Measurements from ENCODE around the gene COL19A1. TPM values are rescaled to one million over a fixed set of nuclear protein-coding genes. Genes with fewer than 3 reads are reported as not detected.

The COL19A1 gene
- total RNA-seq, 1 donor from 2014 or later: not detected

DNA sequence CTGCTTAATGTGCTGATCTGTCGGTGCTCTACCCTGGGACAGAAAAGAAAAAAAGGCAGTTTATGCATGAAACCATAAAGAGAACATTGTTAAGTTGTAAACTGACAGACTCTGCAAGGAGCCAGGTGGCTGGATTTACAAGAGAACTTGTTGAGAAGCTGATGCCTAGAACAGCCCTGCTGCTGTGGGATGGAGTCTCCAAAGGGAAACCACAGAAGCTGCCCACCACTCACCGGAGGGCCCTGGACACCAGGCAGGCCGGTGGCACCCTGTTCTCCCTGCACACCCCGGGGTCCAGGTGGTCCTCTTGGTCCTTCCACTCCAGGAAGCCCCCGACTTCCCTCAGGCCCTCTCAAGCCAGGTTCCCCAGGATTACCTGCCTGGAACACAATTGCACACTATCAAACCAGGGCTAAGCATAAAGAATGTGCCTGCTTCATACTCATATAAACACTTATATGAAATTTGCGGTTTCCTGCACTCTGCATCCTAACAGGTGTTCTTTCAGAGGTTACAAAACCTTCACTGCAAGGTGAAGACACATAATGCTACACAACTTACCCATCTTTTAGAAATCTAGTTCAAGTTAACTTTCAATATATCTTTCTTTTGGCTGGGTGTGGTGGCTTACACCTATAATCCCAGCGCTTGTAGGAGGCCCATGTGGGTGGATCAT lies 368.3 kb downstream of the COL19A1 start:
- H3K27me3 ChIP-seq (ENCODE audit: control insufficient read depth, insufficient read depth, low read length): no peaks in the 10 kb centered on the region
- TF ChIP-seq, protein P1, sequence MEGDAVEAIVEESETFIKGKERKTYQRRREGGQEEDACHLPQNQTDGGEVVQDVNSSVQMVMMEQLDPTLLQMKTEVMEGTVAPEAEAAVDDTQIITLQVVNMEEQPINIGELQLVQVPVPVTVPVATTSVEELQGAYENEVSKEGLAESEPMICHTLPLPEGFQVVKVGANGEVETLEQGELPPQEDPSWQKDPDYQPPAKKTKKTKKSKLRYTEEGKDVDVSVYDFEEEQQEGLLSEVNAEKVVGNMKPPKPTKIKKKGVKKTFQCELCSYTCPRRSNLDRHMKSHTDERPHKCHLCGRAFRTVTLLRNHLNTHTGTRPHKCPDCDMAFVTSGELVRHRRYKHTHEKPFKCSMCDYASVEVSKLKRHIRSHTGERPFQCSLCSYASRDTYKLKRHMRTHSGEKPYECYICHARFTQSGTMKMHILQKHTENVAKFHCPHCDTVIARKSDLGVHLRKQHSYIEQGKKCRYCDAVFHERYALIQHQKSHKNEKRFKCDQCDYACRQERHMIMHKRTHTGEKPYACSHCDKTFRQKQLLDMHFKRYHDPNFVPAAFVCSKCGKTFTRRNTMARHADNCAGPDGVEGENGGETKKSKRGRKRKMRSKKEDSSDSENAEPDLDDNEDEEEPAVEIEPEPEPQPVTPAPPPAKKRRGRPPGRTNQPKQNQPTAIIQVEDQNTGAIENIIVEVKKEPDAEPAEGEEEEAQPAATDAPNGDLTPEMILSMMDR (IDR thresholded peaks at IDR 0.05; ENCODE audit: insufficient read depth, low read length, severe bottlenecking): no peak
- H3K4me3 ChIP-seq (ENCODE audit: low read depth, low read length): no peak overlapping the region
- DNase-seq (ENCODE audit: low read depth) (no peak), FAIRE-seq (no peak)
- H3K36me3 ChIP-seq (ENCODE audit: control insufficient read depth, insufficient read depth, low read length): no peaks in the 10 kb centered on the region

DNA sequence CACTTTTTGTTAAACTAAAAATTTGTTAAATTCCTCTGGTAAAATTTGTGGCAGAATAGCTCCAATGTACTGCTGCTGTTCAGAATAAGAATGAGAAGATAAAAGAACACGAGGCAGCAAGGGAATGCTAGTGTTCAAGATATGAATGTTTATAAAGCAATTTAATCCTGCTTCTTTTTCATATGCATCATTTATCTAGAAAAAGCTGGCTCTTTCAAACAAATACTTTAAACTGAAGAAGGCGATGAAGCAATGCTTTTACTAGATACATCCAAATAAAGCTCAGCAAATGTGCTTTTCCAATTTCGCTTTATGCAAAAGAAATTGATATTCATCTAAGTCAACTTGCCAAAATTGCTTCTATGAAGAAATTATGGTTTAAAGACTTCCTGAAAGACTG lies 370.0 kb downstream of the COL19A1 start:
- FAIRE-seq (no peak), DNase-seq (ENCODE audit: low read depth) (no peak)
- Histone ChIP-seq H3K4me3 (ENCODE audit: low read depth, low read length) (no peak overlapping the region), H3K36me3 (ENCODE audit: control insufficient read depth, insufficient read depth, low read length) (no peaks in the 10 kb centered on the region), H3K27me3 (ENCODE audit: control insufficient read depth, insufficient read depth, low read length) (no peaks in the 10 kb centered on the region)
- TF ChIP-seq, protein P1 (IDR thresholded peaks at IDR 0.05; ENCODE audit: insufficient read depth, low read length, severe bottlenecking): no peak

DNA sequence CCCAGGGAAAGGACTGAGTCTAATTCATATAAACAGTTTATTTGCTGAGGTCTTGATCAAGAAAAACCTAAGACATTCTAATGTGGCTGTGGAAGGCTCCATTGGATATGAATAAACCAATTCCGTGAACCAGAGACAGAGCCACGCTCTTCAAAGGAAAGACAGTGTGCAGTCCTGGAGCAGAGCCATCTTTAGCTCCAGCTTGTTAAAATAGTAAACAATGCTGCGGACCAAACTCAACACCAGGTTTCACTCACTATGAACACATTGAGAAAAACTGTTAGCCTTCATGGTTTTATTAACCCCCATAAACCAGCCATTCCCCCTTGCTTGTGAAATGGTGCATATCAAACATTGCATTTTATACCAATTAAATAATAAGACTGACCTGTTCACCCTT lies 374.7 kb downstream of the COL19A1 start:
- Histone ChIP-seq H3K4me3 (ENCODE audit: low read depth, low read length) (no peak overlapping the region), H3K27me3 (ENCODE audit: control insufficient read depth, insufficient read depth, low read length) (no peaks in the 10 kb centered on the region), H3K36me3 (ENCODE audit: control insufficient read depth, insufficient read depth, low read length) (no peaks in the 10 kb centered on the region)
- FAIRE-seq: no peak
- no peak for DNase-seq (ENCODE audit: low read depth)
- TF ChIP-seq, protein P1 (IDR thresholded peaks at IDR 0.05; ENCODE audit: insufficient read depth, low read length, severe bottlenecking): no peak

DNA sequence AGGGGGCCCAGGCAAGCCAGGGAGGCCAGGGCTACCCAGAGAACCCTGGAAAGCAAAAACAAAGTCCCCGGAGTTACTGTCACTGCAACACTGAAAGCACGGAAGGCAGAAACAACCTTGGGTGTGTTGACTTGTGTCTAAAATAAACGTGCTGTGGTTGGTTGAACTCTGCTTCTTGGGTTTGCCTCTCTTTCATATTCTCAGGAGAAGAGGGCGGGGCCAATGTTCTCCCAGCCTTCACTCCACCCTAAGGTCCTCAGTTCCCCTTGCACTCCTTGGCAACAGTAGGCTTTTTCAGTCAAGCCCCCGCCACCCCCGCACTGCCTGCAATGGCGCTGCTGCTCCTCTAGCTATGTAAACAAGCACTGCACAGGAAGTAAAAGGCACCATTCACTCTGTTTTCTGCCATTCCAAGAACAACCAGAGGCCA lies 375.6 kb downstream of the COL19A1 start:
- H3K27me3 ChIP-seq (ENCODE audit: control insufficient read depth, insufficient read depth, low read length): no peaks in the 10 kb centered on the region
- H3K36me3 ChIP-seq (ENCODE audit: control insufficient read depth, insufficient read depth, low read length): no peaks in the 10 kb centered on the region
- FAIRE-seq (no peak), DNase-seq (ENCODE audit: low read depth) (no peak)
- TF ChIP-seq, protein P1 (IDR thresholded peaks at IDR 0.05; ENCODE audit: insufficient read depth, low read length, severe bottlenecking): no peak
- H3K4me3 ChIP-seq (ENCODE audit: low read depth, low read length): no peak overlapping the region

DNA sequence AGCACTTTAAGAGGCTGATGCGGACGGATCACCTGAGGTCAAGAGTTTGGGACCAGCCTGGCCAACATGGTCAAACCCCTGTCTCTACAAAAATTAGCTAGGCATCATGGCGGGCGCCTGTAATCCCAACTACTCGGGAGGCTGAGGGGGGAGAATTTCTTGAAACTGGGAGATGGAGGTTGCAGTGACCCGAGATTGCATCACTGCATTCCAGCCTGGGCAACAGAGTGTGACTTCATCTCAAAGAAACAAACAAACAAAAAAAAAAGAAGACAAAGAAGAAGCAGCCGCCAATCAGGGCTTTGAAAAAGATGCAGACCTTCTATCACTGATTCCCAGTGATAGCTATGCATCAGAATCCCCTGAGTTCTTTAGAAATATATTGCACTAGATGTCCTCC lies 379.8 kb downstream of the COL19A1 start:
- TF ChIP-seq, protein P1 (IDR thresholded peaks at IDR 0.05; ENCODE audit: insufficient read depth, low read length, severe bottlenecking): no peak
- DNase-seq (ENCODE audit: low read depth): no peak
- Histone ChIP-seq H3K4me3 (ENCODE audit: low read depth, low read length) (no peak overlapping the region), H3K36me3 (ENCODE audit: control insufficient read depth, insufficient read depth, low read length) (no peaks in the 10 kb centered on the region), H3K27me3 (ENCODE audit: control insufficient read depth, insufficient read depth, low read length) (no peaks in the 10 kb centered on the region)
- FAIRE-seq: no peak

DNA sequence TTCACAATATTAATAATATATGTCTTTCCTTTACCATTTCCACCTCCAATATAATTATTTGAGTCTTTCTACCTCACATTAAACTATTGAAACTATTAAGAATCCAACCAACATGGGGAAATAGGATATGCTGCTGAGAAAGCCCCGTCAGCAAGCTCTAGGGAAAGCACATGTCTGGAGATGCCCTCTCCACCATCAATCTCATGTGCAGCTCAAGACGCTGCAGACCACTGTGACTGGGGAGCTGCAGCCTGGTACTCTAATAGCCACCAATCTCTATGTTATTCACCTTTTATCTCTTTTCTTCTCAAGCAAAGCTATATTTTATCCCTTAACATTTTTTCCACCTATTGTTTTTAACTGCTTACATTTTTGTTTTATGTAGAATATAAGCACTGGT lies 386.2 kb downstream of the COL19A1 start:
- FAIRE-seq (no peak), DNase-seq (ENCODE audit: low read depth) (no peak)
- TF ChIP-seq, protein P1 (IDR thresholded peaks at IDR 0.05; ENCODE audit: insufficient read depth, low read length, severe bottlenecking): no peak
- H3K27me3 ChIP-seq (ENCODE audit: control insufficient read depth, insufficient read depth, low read length): no peaks in the 10 kb centered on the region
- H3K36me3 ChIP-seq (ENCODE audit: control insufficient read depth, insufficient read depth, low read length): no peaks in the 10 kb centered on the region
- no peak overlapping the region for H3K4me3 ChIP-seq (ENCODE audit: low read depth, low read length)

Measured in bronchial epithelial cell (primary cell).